ENCODE measurements around the gene PCSK7. TPM values are rescaled to one million over a fixed set of nuclear protein-coding genes. Genes with fewer than 3 reads are reported as not detected.
A peak's percentile ranks its signal among the peaks of the same experiment; 100 is the strongest.
"Not testable (repeated sequence)": the region's sequence is repeated elsewhere in the genome, so short reads cannot be mapped to it uniquely, and the experiment has no call there.

PCSK7 gene
- total RNA-seq, 1 donor: 44.5 TPM

DNA sequence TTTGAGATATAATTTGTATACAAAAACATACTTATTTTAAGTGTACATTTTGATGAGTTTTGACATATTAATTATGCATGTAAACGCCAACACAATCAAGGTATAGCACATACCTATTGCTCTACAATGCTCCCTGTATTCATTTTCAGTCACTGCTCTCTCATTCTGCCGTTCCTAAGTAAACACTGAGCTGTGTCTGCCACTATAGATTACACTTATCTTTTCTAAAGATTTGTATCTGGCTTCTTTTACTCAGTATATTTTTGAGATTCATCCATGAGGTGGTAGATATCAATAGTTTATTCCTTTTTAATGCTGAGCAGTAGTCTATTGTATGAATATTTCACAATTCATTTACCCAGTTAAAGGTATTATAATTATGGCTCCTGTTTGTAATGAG lies 33.9 kb upstream of the PCSK7 start:
- no peak overlapping the region for H3K4me3 ChIP-seq (ENCODE audit: insufficient read depth, low read length)
- no peaks in the 10 kb centered on the region for H3K79me2 ChIP-seq (ENCODE audit: insufficient read depth, low read length)
- TF ChIP-seq, protein P1, sequence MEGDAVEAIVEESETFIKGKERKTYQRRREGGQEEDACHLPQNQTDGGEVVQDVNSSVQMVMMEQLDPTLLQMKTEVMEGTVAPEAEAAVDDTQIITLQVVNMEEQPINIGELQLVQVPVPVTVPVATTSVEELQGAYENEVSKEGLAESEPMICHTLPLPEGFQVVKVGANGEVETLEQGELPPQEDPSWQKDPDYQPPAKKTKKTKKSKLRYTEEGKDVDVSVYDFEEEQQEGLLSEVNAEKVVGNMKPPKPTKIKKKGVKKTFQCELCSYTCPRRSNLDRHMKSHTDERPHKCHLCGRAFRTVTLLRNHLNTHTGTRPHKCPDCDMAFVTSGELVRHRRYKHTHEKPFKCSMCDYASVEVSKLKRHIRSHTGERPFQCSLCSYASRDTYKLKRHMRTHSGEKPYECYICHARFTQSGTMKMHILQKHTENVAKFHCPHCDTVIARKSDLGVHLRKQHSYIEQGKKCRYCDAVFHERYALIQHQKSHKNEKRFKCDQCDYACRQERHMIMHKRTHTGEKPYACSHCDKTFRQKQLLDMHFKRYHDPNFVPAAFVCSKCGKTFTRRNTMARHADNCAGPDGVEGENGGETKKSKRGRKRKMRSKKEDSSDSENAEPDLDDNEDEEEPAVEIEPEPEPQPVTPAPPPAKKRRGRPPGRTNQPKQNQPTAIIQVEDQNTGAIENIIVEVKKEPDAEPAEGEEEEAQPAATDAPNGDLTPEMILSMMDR (IDR thresholded peaks at IDR 0.05; ENCODE audit: extremely low read depth, low read depth, low read length): no peak
- no peak overlapping the region for H3K4me2 ChIP-seq (ENCODE audit: insufficient read depth, low read length)
- no peaks in the 10 kb centered on the region for H4K20me1 ChIP-seq (ENCODE audit: insufficient read depth, low read length)
- no peaks in the 10 kb centered on the region for H3K4me1 ChIP-seq (ENCODE audit: insufficient read depth, low read length)
- H3K27ac ChIP-seq (ENCODE audit: low read depth, low read length): no peak overlapping the region
- H2AFZ ChIP-seq (ENCODE audit: low read length): no peak overlapping the region
- no peaks in the 10 kb centered on the region for H3K9me3 ChIP-seq (ENCODE audit: low read depth, low read length)
- no peak for DNase-seq (ENCODE audit: insufficient read length, low spot score, missing footprints)
- H3K36me3 ChIP-seq (ENCODE audit: insufficient read depth, low read length): peaks cover 2% of the 10 kb centered on the region
- H3K27me3 ChIP-seq (ENCODE audit: insufficient read depth, low read length): no peaks in the 10 kb centered on the region

DNA sequence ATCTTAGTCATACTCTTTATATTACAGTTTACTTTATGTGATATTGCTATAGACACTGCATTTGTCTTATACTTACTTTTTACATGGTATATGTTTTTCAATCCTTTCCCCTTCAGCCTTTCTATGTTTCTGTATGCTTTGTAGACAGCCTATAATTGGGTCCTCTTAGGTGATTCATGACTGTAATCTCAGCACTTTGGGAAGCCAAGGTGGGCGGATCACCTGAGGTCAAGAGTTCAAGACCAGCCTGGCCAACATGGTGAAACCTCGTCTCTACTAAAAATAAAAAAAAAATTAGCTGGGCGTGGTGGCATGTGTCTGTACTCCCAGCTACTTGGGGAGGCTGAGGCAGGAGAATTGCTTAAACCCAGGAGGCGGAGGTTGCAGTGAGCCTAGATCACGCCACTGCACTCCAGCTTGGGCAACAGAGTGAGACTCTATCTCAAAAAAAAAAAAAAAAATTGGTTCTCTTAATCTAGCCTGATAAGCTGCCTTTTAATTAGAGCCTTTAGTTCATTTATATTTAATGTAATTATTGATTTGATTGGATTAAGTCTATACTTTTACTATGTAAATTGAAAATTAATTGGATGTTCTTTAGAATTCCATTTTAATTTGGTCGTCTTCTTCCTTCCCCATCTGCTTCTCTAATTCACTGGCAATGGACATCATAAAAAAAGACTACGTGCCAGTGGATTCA lies 32.9 kb upstream of the PCSK7 start:
- not testable (repeated sequence) for H3K4me3 ChIP-seq (ENCODE audit: insufficient read depth, low read length); H3K27me3 ChIP-seq (ENCODE audit: insufficient read depth, low read length); DNase-seq (ENCODE audit: insufficient read length, low spot score, missing footprints); H4K20me1 ChIP-seq (ENCODE audit: insufficient read depth, low read length); H3K9me3 ChIP-seq (ENCODE audit: low read depth, low read length); H3K4me2 ChIP-seq (ENCODE audit: insufficient read depth, low read length); H3K4me1 ChIP-seq (ENCODE audit: insufficient read depth, low read length); H3K36me3 ChIP-seq (ENCODE audit: insufficient read depth, low read length); H2AFZ ChIP-seq (ENCODE audit: low read length); H3K79me2 ChIP-seq (ENCODE audit: insufficient read depth, low read length); H3K27ac ChIP-seq (ENCODE audit: low read depth, low read length)

DNA sequence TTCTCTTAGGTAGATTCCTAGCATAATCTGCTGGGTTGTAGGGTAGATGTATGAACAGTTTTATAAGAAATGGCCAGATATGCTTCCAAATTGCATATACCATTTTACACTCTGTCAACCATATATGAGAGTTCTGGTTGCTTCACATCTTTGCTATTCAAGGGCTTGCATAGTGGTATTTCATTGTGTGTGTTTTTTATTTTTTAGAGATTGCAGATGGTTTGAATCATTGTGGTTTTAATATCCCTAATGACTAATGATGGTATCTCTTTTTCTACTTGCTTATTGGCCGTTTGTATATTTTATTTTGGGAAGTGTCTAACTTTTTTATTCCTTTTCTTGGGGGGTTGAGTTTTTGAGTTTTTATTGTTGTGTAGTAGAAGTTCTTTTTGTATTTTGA lies 27.5 kb upstream of the PCSK7 start:
- H3K27ac ChIP-seq (ENCODE audit: low read depth, low read length): peak overlapping the region; percentile 80
- H3K4me2 ChIP-seq (ENCODE audit: insufficient read depth, low read length): peak overlapping the region; percentile 44
- TF ChIP-seq, protein P1 (IDR thresholded peaks at IDR 0.05; ENCODE audit: extremely low read depth, low read depth, low read length): no peak

DNA sequence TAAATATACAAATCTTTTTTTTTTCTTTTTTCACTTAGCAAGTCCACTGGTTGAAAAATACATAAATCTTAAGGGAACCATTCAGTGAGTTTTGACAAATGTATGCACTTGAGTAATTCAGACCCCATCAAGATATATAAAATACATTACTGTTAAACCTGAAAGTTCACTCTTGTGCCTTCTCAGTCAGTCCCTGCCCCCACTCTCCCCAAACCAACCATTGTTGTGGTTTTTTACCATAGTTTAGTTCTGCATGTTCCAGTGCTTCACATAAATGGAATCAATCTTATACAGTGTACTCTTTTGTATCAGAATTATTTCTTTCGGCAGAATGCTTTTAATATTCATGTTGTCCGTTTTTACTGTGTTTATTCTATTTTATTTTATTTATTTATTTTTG lies 26.7 kb upstream of the PCSK7 start:
- TF ChIP-seq, protein P1 (IDR thresholded peaks at IDR 0.05; ENCODE audit: extremely low read depth, low read depth, low read length): no peak
- no peak overlapping the region for H3K4me3 ChIP-seq (ENCODE audit: insufficient read depth, low read length)
- peaks cover 24% of the 10 kb centered on the region for H3K4me1 ChIP-seq (ENCODE audit: insufficient read depth, low read length)
- H3K27ac ChIP-seq (ENCODE audit: low read depth, low read length): no peak overlapping the region
- H3K9me3 ChIP-seq (ENCODE audit: low read depth, low read length): no peaks in the 10 kb centered on the region
- no peak overlapping the region for H3K4me2 ChIP-seq (ENCODE audit: insufficient read depth, low read length)
- no peaks in the 10 kb centered on the region for H3K79me2 ChIP-seq (ENCODE audit: insufficient read depth, low read length)
- H4K20me1 ChIP-seq (ENCODE audit: insufficient read depth, low read length): no peaks in the 10 kb centered on the region
- H3K27me3 ChIP-seq (ENCODE audit: insufficient read depth, low read length): no peaks in the 10 kb centered on the region
- no peak for DNase-seq (ENCODE audit: insufficient read length, low spot score, missing footprints)
- H2AFZ ChIP-seq (ENCODE audit: low read length): no peak overlapping the region
- H3K36me3 ChIP-seq (ENCODE audit: insufficient read depth, low read length): peaks cover 6% of the 10 kb centered on the region

More for the DNA sequence above, 27.5 kb upstream of the PCSK7 start:
- Histone ChIP-seq H3K27me3 (ENCODE audit: insufficient read depth, low read length) (no peaks in the 10 kb centered on the region), H3K4me1 (ENCODE audit: insufficient read depth, low read length) (peaks cover 24% of the 10 kb centered on the region), H3K4me3 (ENCODE audit: insufficient read depth, low read length) (no peak overlapping the region), H3K9me3 (ENCODE audit: low read depth, low read length) (no peaks in the 10 kb centered on the region), H3K79me2 (ENCODE audit: insufficient read depth, low read length) (no peaks in the 10 kb centered on the region), H3K36me3 (ENCODE audit: insufficient read depth, low read length) (peaks cover 6% of the 10 kb centered on the region), H4K20me1 (ENCODE audit: insufficient read depth, low read length) (no peaks in the 10 kb centered on the region), H2AFZ (ENCODE audit: low read length) (no peak overlapping the region)
- peak; percentile 77 for DNase-seq (ENCODE audit: insufficient read length, low spot score, missing footprints)

All from osteoblast (primary cell).